ENCODE measurements around the gene NR1H3. TPM values are rescaled to one million over a fixed set of nuclear protein-coding genes. Genes with fewer than 3 reads are reported as not detected.

Gene NR1H3
- polyA plus RNA-seq, 2 of the 4 experiments (the other 2 are of a cell fraction), result 14.5 to 18.7 TPM

GRCh38 chr11:47280099-47280498 is 22.3 kb downstream of the NR1H3 start:
- DNase-seq (ENCODE audit: low read depth in 1 of 2, low spot score in 1 of 2) (no peak), FAIRE-seq (no peak), ATAC-seq (no peak)
- TF ChIP-seq TFCP2L1 (CRISPR knock-in tag; IDR thresholded peaks at IDR 0.05), result no peak
- POLR2A ChIA-PET, result no interaction called here
- CTCF ChIA-PET, result interaction anchor here (0.6 to 1.7 kb wide), 4 partner anchors 9 to 75 kb away, joined by 3 to 9 read pairs (median 4); no protein-coding TSS in a partner anchor
- Histone ChIP-seq H3K4me1 (no peaks in the 10 kb centered on the region), H3K27ac (no peak overlapping the region), H3K9me3 (no peaks in the 10 kb centered on the region), H3K4me3 (no peak overlapping the region), H3K4me2 (no peak overlapping the region)

DNA sequence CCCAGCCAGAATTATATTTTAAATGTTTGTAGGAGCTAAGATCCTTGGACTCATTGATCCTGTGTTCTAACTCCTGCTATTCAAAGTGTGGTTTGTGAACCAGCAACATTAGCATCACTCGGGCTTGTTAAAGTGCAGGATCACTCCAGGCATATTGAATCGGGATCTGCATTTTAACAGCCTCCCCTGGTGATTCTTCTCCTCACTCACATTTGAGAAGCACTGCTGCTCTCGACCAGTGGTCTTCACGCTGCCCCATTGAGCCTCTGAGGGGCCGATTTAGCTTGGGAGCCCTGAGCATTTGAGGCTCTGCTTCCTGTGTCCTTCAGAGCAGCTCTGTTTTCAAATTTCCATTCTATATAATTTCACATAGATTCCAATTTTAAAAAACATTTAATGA is 23.1 kb downstream of the NR1H3 start:
- no peak for TF ChIP-seq PHF8 (IDR thresholded peaks at IDR 0.05; ENCODE audit: borderline replicate concordance, low read depth)
- no peak for TF ChIP-seq HOXB13 (CRISPR knock-in tag; IDR thresholded peaks at IDR 0.05; ENCODE audit: low read depth)
- no peak for TF ChIP-seq MYC (IDR thresholded peaks at IDR 0.05; ENCODE audit: borderline replicate concordance, low read length)
- TF ChIP-seq GATA3 (IDR thresholded peaks at IDR 0.05; ENCODE audit: borderline replicate concordance), result no peak
- no peak for TF ChIP-seq NR3C1 (IDR thresholded peaks at IDR 0.05)
- no peak for TF ChIP-seq RNF2 (IDR thresholded peaks at IDR 0.05; ENCODE audit: borderline replicate concordance, low read depth)
- TF ChIP-seq PBX3 (IDR thresholded peaks at IDR 0.05), result no peak
- TF ChIP-seq MAX (IDR thresholded peaks at IDR 0.05), result no peak
- Histone ChIP-seq H3K9me3 (no peaks in the 10 kb centered on the region), H3K4me2 (no peak overlapping the region), H3K27ac (no peak overlapping the region), H3K4me1 (no peaks in the 10 kb centered on the region), H3K4me3 (no peak overlapping the region)
- ChIA-PET CTCF (interaction anchor here (0.8 to 1.7 kb wide), 2 partner anchors 9 to 74 kb away, joined by 4 to 9 read pairs; no protein-coding TSS in a partner anchor), POLR2A (no interaction called here)
- 92% methylated on average over 5 of the region's 5 CpGs for WGBS (ENCODE audit: missing lambda C conversion rate)
- no peak for FAIRE-seq
- no peak for ATAC-seq
- no peak for DNase-seq (ENCODE audit: low read depth in 1 of 2, low spot score in 1 of 2)

DNA sequence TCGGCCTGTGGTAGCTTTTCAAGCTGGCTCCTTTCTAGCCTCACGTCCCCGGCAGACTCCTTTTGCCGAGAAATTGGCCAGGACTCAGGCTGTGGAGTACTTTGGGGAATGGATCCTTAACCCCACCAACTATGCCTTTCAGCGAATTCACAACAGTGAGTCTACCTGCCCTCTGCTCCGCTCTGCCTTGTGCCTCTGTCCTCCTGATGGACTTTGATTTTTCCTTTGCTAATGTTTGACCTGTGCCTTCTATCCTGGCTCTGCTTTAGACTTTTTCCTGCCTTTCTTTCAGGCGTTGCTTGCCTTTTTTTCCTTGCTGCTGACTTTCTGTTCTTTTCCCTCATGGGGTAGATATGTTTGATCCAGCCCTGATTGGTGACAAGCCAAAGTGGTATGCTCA is 24.7 kb downstream of the NR1H3 start:
- FAIRE-seq (no peak), DNase-seq (ENCODE audit: low read depth in 1 of 2, low spot score in 1 of 2) (no peak), ATAC-seq (no peak)
- Histone ChIP-seq H3K27ac (no peak overlapping the region), H3K9me3 (no peaks in the 10 kb centered on the region), H3K4me3 (no peak overlapping the region), H3K4me1 (no peaks in the 10 kb centered on the region), H3K4me2 (no peak overlapping the region)
- ChIA-PET CTCF (interaction anchor here (1.6 kb wide), 1 partner anchor 10 kb away, joined by 4 read pairs; no protein-coding TSS in a partner anchor), POLR2A (no interaction called here)
- 97% methylated on average over 7 of the region's 7 CpGs for WGBS (ENCODE audit: missing lambda C conversion rate)
- TF ChIP-seq MAFK (IDR thresholded peaks at IDR 0.05; ENCODE audit: partially characterized antibody), result no peak
- TF ChIP-seq FOSB (CRISPR knock-in tag; IDR thresholded peaks at IDR 0.05), result no peak
- TF ChIP-seq CBX8 (IDR thresholded peaks at IDR 0.05), result no peak
- TF ChIP-seq, protein P1, sequence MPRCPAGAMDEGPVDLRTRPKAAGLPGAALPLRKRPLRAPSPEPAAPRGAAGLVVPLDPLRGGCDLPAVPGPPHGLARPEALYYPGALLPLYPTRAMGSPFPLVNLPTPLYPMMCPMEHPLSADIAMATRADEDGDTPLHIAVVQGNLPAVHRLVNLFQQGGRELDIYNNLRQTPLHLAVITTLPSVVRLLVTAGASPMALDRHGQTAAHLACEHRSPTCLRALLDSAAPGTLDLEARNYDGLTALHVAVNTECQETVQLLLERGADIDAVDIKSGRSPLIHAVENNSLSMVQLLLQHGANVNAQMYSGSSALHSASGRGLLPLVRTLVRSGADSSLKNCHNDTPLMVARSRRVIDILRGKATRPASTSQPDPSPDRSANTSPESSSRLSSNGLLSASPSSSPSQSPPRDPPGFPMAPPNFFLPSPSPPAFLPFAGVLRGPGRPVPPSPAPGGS (IDR thresholded peaks at IDR 0.05), result no peak
- no peak for TF ChIP-seq REST (IDR thresholded peaks at IDR 0.05)
- TF ChIP-seq RARB (CRISPR knock-in tag; IDR thresholded peaks at IDR 0.05), result no peak
- TF ChIP-seq FOSL2 (IDR thresholded peaks at IDR 0.05), result no peak
- no peak for TF ChIP-seq FOSL2 (CRISPR knock-in tag; IDR thresholded peaks at IDR 0.05)
- TF ChIP-seq EP300 (IDR thresholded peaks at IDR 0.05), result no peak
- no peak for TF ChIP-seq HOXB5 (CRISPR knock-in tag; IDR thresholded peaks at IDR 0.05)
- TF ChIP-seq NFE2L2 (conservative IDR thresholded peaks at IDR 0.05; ENCODE audit: low read length), result no peak
- no peak for TF ChIP-seq CHD4 (IDR thresholded peaks at IDR 0.05; ENCODE audit: borderline replicate concordance)
- TF ChIP-seq ELK1 (IDR thresholded peaks at IDR 0.05; ENCODE audit: low read depth, low read length), result no peak
- no peak for TF ChIP-seq KDM1A (IDR thresholded peaks at IDR 0.05; ENCODE audit: low read depth)
- TF ChIP-seq, protein P2, sequence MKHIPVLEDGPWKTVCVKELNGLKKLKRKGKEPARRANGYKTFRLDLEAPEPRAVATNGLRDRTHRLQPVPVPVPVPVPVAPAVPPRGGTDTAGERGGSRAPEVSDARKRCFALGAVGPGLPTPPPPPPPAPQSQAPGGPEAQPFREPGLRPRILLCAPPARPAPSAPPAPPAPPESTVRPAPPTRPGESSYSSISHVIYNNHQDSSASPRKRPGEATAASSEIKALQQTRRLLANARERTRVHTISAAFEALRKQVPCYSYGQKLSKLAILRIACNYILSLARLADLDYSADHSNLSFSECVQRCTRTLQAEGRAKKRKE (CRISPR knock-in tag; IDR thresholded peaks at IDR 0.05; ENCODE audit: low read depth), result no peak
- no peak for TF ChIP-seq NPAS2 (CRISPR knock-in tag; IDR thresholded peaks at IDR 0.05; ENCODE audit: borderline replicate concordance)
- TF ChIP-seq PHF8 (IDR thresholded peaks at IDR 0.05; ENCODE audit: borderline replicate concordance, low read depth), result no peak
- TF ChIP-seq, protein P3, sequence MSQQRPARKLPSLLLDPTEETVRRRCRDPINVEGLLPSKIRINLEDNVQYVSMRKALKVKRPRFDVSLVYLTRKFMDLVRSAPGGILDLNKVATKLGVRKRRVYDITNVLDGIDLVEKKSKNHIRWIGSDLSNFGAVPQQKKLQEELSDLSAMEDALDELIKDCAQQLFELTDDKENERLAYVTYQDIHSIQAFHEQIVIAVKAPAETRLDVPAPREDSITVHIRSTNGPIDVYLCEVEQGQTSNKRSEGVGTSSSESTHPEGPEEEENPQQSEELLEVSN (IDR thresholded peaks at IDR 0.05; ENCODE audit: borderline replicate concordance, low read depth), result no peak
- TF ChIP-seq POLR2AphosphoS2 (conservative IDR thresholded peaks at IDR 0.05; ENCODE audit: low read length), result no peak

All from A549 (cell line).